Stimulated activated memory B cell treated with anti-CD40 and anti-IgM and Interleukin-4, amounts not matched to agents 10 μg/mL and 1 μg/mL and 100 μg/mL, for 72 hours (primary cell): ENCODE measurements around the gene NAALADL2.
"Not testable (repeated sequence)": the region's sequence is repeated elsewhere in the genome, so short reads cannot be mapped to it uniquely, and the experiment has no call there.

Source experiments
- ATAC-seq: fragments of 150-1000 bp; cut with Tn5 transposase; 2 replicates; pipeline ENCODE4 v1.10.0; 2021
- H3K27ac Mint-ChIP-seq: one replicate; pipeline ENCODE4 v1.8.0; 2022; ENCODE audit warnings: mild to moderate bottlenecking, mixed read lengths
- H3K27me3 Mint-ChIP-seq: one replicate; pipeline ENCODE4 v1.8.0; 2022; ENCODE audit warnings: mixed read lengths
- H3K36me3 Mint-ChIP-seq: one replicate; pipeline ENCODE4 v1.8.0; 2022; ENCODE audit warnings: mixed read lengths
- H3K4me1 Mint-ChIP-seq: one replicate; pipeline ENCODE4 v1.8.0; 2022; ENCODE audit warnings: mixed read lengths
- H3K4me3 Mint-ChIP-seq: one replicate; pipeline ENCODE4 v1.8.0; 2022; ENCODE audit warnings: mild to moderate bottlenecking, moderate library complexity, mixed read lengths
- H3K9me3 Mint-ChIP-seq: one replicate; pipeline ENCODE4 v1.8.0; 2022; ENCODE audit warnings: mixed read lengths

NAALADL2 gene

GRCh38 chr3:175605851-175606250 lies 746.7 kb downstream of the NAALADL2 start:
- no peaks in the 10 kb centered on the region for H3K4me1 Mint-ChIP-seq
- no peaks in the 10 kb centered on the region for H3K9me3 Mint-ChIP-seq
- no peak overlapping the region for H3K4me3 Mint-ChIP-seq
- H3K27me3 Mint-ChIP-seq = no peaks in the 10 kb centered on the region
- no peak overlapping the region for H3K27ac Mint-ChIP-seq
- no peak for ATAC-seq
- no peaks in the 10 kb centered on the region for H3K36me3 Mint-ChIP-seq

- Mint-ChIP-seq H3K4me1 (no peaks in the 10 kb centered on the region), H3K27me3 (no peaks in the 10 kb centered on the region), H3K9me3 (no peaks in the 10 kb centered on the region), H3K36me3 (no peaks in the 10 kb centered on the region), H3K27ac (no peak overlapping the region), H3K4me3 (no peak overlapping the region)
- no peak for ATAC-seq
These were observed 747.6 kb downstream of the NAALADL2 start for GRCh38 chr3:175606650-175607318.

- Mint-ChIP-seq H3K4me3 (no peak overlapping the region), H3K27me3 (no peaks in the 10 kb centered on the region), H3K27ac (no peak overlapping the region), H3K4me1 (no peaks in the 10 kb centered on the region), H3K9me3 (no peaks in the 10 kb centered on the region), H3K36me3 (no peaks in the 10 kb centered on the region)
- ATAC-seq = no peak
These were observed 749.2 kb downstream of the NAALADL2 start for GRCh38 chr3:175608356-175608755.

GRCh38 chr3:175608911-175609310 lies 749.8 kb downstream of the NAALADL2 start:
- H3K27me3 Mint-ChIP-seq = no peaks in the 10 kb centered on the region
- no peaks in the 10 kb centered on the region for H3K36me3 Mint-ChIP-seq
- no peak overlapping the region for H3K4me3 Mint-ChIP-seq
- H3K4me1 Mint-ChIP-seq = no peaks in the 10 kb centered on the region
- ATAC-seq = no peak
- no peak overlapping the region for H3K27ac Mint-ChIP-seq
- no peaks in the 10 kb centered on the region for H3K9me3 Mint-ChIP-seq

DNA sequence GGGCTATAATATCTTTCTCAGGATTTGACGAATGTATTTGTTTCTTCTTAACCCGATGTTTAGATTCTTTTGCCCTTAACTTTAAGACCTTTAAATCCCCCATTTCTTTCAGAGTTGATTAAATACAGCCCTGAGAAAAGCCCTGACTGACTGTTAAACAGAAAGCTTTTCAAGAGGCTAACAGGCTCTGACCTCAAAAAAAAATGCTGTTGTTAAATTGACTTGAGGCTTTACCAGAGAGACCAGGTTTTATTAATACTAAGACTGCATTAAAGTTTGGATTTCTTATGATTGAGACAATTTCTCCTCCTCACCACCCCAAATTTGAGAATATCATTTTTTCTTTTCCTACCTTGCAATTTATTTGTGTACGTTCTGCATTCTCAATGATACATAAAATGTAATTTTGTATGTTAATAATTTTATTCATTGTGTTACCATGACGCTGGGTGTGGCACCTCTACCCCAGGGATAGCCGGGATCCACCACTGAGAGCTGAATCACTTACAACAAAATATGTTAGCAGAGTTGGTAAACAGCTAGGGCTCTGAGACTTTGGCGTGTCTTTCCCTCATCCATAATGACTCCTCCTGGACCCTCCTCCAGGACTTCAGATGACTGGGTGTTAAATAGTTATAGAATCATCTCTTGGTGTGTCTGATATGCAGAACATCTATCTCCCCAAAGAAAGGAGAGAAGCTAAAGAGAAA lies 753.5 kb downstream of the NAALADL2 start:
- Mint-ChIP-seq H3K27ac (no peak overlapping the region), H3K36me3 (no peaks in the 10 kb centered on the region), H3K4me1 (no peaks in the 10 kb centered on the region), H3K9me3 (no peaks in the 10 kb centered on the region), H3K27me3 (no peaks in the 10 kb centered on the region), H3K4me3 (no peak overlapping the region)
- ATAC-seq = no peak

DNA sequence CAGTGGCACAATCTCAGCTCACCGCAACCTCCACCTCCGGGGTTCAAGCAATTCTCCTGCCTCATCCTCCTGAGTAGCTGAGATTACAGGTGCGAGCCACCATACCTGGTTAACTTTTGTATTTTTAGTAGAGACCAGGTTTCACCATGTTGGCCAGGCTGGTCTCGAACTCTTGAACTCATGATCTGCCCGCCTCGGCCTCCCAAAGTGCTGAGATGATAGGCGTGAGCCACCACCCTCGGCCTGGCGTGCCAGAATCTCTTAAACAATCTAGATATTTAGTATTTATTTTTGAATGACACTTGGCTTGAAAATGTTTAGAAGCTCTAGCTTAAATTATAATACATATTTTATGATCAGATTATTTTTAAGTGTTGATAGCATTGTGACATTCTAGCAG lies 755.0 kb downstream of the NAALADL2 start:
- not testable (repeated sequence) for H3K9me3 Mint-ChIP-seq, H3K4me3 Mint-ChIP-seq, ATAC-seq, H3K27me3 Mint-ChIP-seq, H3K36me3 Mint-ChIP-seq, H3K27ac Mint-ChIP-seq, H3K4me1 Mint-ChIP-seq

GRCh38 chr3:175617247-175617646 lies 758.1 kb downstream of the NAALADL2 start:
- no peaks in the 10 kb centered on the region for H3K9me3 Mint-ChIP-seq
- no peaks in the 10 kb centered on the region for H3K27me3 Mint-ChIP-seq
- no peak overlapping the region for H3K27ac Mint-ChIP-seq
- ATAC-seq = no peak
- no peaks in the 10 kb centered on the region for H3K36me3 Mint-ChIP-seq
- no peak overlapping the region for H3K4me3 Mint-ChIP-seq
- H3K4me1 Mint-ChIP-seq = no peaks in the 10 kb centered on the region

DNA sequence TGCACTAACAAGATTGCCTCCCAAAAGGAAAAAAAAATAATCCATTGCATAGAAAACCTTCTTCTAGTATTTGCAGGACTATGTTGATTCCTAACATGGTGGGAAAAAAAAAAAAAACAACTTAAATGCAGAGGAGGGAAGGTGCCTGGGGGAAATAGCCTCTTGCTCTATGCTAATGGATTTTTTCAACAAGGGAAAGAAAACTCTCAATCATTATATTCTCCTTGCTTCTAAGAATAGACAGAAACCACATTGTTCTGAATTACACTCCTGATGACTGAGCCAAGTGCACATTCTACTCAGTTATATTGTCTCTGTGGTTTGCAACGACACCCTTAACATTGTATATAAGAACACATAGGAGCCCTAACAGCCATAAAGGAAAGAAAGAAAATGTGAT lies 760.2 kb downstream of the NAALADL2 start:
- Mint-ChIP-seq H3K9me3 (peaks cover 4% of the 10 kb centered on the region), H3K4me1 (no peaks in the 10 kb centered on the region), H3K27ac (no peak overlapping the region), H3K27me3 (no peaks in the 10 kb centered on the region), H3K36me3 (no peaks in the 10 kb centered on the region), H3K4me3 (no peak overlapping the region)
- ATAC-seq = no peak

GRCh38 chr3:175620093-175620492 lies 761.0 kb downstream of the NAALADL2 start:
- no peaks in the 10 kb centered on the region for H3K27me3 Mint-ChIP-seq
- H3K27ac Mint-ChIP-seq = no peak overlapping the region
- no peaks in the 10 kb centered on the region for H3K4me1 Mint-ChIP-seq
- H3K36me3 Mint-ChIP-seq = no peaks in the 10 kb centered on the region
- peaks cover 4% of the 10 kb centered on the region for H3K9me3 Mint-ChIP-seq
- no peak for ATAC-seq
- H3K4me3 Mint-ChIP-seq = no peak overlapping the region

GRCh38 chr3:175620532-175620931 lies 761.4 kb downstream of the NAALADL2 start:
- Mint-ChIP-seq H3K4me1 (no peaks in the 10 kb centered on the region), H3K9me3 (peaks cover 4% of the 10 kb centered on the region), H3K27ac (no peak overlapping the region), H3K27me3 (no peaks in the 10 kb centered on the region), H3K4me3 (no peak overlapping the region), H3K36me3 (no peaks in the 10 kb centered on the region)
- no peak for ATAC-seq

DNA sequence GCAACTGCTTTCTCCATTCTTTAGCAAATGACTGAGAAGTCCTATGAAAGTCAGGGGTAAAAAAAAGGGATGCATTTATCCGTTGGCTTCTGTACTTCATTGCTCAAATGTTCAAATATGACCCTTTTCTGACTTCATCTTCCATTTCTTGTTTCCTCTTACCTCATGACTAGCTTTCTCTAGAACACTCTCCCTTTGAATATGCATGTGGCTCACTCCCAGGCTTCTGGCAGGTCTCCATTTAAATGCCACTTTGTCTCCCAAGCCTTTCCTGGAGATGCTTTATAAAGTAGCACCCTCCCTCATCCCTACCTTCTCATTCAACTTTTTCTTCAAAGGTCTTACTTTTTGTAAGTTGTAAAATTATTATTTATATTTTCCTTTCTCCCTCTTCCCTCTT lies 781.8 kb downstream of the NAALADL2 start:
- no peak for ATAC-seq
- Mint-ChIP-seq H3K27ac (no peak overlapping the region), H3K9me3 (peaks cover 8% of the 10 kb centered on the region)

GRCh38 chr3:175646865-175647264 lies 787.7 kb downstream of the NAALADL2 start:
- peaks cover 3% of the 10 kb centered on the region for H3K9me3 Mint-ChIP-seq
- no peaks in the 10 kb centered on the region for H3K4me1 Mint-ChIP-seq
- no peaks in the 10 kb centered on the region for H3K27me3 Mint-ChIP-seq
- H3K27ac Mint-ChIP-seq = no peak overlapping the region
- H3K4me3 Mint-ChIP-seq = no peak overlapping the region
- no peaks in the 10 kb centered on the region for H3K36me3 Mint-ChIP-seq
- no peak for ATAC-seq

More for the DNA sequence above, 781.8 kb downstream of the NAALADL2 start:
- no peaks in the 10 kb centered on the region for H3K36me3 Mint-ChIP-seq
- H3K4me3 Mint-ChIP-seq = no peak overlapping the region
- H3K4me1 Mint-ChIP-seq = no peaks in the 10 kb centered on the region
- no peaks in the 10 kb centered on the region for H3K27me3 Mint-ChIP-seq

DNA sequence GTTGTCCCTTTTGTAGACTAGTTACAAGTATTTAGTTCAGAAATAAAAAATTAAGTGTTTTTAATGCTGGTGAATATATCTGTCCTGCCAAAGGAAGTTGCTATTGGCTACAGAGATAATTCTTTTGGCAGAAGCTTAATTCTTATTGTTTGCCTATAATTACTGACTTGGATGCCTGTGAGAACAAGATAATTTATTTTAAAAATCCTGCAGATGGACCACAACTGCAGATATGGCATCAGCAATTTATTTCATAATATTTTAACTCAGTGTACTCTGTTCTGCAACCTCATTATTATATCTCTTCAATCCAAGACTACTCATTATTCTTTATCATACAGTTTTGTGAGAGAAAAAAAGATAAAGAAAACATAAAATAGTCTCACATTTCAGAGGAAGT lies 789.8 kb downstream of the NAALADL2 start:
- no peaks in the 10 kb centered on the region for H3K27me3 Mint-ChIP-seq
- peaks cover 3% of the 10 kb centered on the region for H3K9me3 Mint-ChIP-seq
- no peaks in the 10 kb centered on the region for H3K4me1 Mint-ChIP-seq
- no peak for ATAC-seq
- no peak overlapping the region for H3K4me3 Mint-ChIP-seq
- no peak overlapping the region for H3K27ac Mint-ChIP-seq
- no peaks in the 10 kb centered on the region for H3K36me3 Mint-ChIP-seq

GRCh38 chr3:175651716-175652115 lies 792.6 kb downstream of the NAALADL2 start:
- Mint-ChIP-seq H3K4me1 (no peaks in the 10 kb centered on the region), H3K36me3 (no peaks in the 10 kb centered on the region), H3K27me3 (no peaks in the 10 kb centered on the region), H3K4me3 (no peak overlapping the region), H3K9me3 (no peaks in the 10 kb centered on the region), H3K27ac (no peak overlapping the region)
- no peak for ATAC-seq

- Mint-ChIP-seq H3K9me3 (no peaks in the 10 kb centered on the region), H3K4me1 (no peaks in the 10 kb centered on the region), H3K27ac (no peak overlapping the region), H3K27me3 (no peaks in the 10 kb centered on the region), H3K36me3 (no peaks in the 10 kb centered on the region), H3K4me3 (no peak overlapping the region)
- ATAC-seq = no peak
These were observed 796.2 kb downstream of the NAALADL2 start for GRCh38 chr3:175655351-175655750.

DNA sequence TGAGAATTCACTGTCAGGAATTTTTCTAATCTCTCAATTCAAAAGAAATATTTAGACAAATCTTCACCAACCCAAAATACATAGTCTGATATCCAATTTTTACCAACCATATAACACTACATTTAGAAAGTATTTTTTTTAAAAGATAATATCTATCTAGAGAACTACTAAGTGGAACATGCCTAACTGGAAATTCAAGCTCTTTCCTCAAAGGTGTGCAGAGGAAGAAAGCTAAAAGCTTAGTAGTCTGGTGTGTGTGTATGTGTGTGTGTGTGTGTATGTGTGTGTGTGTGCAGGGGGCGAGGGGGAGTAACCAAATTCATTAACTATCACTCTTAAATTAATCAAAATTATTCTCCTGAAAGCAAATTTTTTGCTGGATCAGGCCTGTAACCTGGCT lies 797.3 kb downstream of the NAALADL2 start:
- Mint-ChIP-seq H3K9me3 (peaks cover 2% of the 10 kb centered on the region), H3K4me3 (no peak overlapping the region), H3K36me3 (no peaks in the 10 kb centered on the region), H3K27me3 (no peaks in the 10 kb centered on the region), H3K27ac (no peak overlapping the region), H3K4me1 (no peaks in the 10 kb centered on the region)
- no peak for ATAC-seq
